Spleen (tissue), 11 donors: Measurements from ENCODE around the gene MR1. TPM values are rescaled to one million over a fixed set of nuclear protein-coding genes. Genes with fewer than 3 reads are reported as not detected.

Experiments used
- DNase-seq: peaks from one replicate; pipeline ENCODE4 v3.0.0-alpha.2; 2020
- H3K27ac ChIP-seq, 8 donors: fragments of 200-600 bp; sonication (generic) in 7 of 8; 1 replicate in 4 of 8; 2 replicates in 4 of 8; pipeline versions ENCODE4 v1.5.0 to v1.8.0; 2016 to 2021; ENCODE audit warnings: inconsistent platforms in 4 of 8, mild to moderate bottlenecking in 4 of 8, moderate library complexity in 1 of 8
- H3K27me3 ChIP-seq, 7 donors: fragments of 200-600 bp; sonication (generic) in 6 of 7; replicated peaks in 1 of 7; 1 replicate in 4 of 7; 2 replicates in 3 of 7; pipeline versions ENCODE4 v1.5.0 to v1.8.0; 2016 to 2021; ENCODE audit warnings: inconsistent platforms in 3 of 7, mild to moderate bottlenecking in 1 of 7
- H3K36me3 ChIP-seq, 6 donors: fragments of 200-600 bp; sonication (generic) in 5 of 6; 1 replicate in 4 of 6; 2 replicates in 2 of 6; pipeline versions ENCODE4 v1.5.0 to v1.8.0; 2016 to 2021; ENCODE audit warnings: inconsistent platforms in 2 of 6
- H3K4me1 ChIP-seq, 6 donors: fragments of 200-600 bp; sonication (generic) in 5 of 6; 1 replicate in 3 of 6; 2 replicates in 3 of 6; pipeline versions ENCODE4 v1.5.0 to v1.8.0; 2016 to 2021; ENCODE audit warnings: inconsistent platforms in 3 of 6
- H3K4me3 ChIP-seq, 8 donors: fragments of 200-600 bp; sonication (generic) in 7 of 8; 1 replicate in 4 of 8; 2 replicates in 4 of 8; pipeline versions ENCODE4 v1.5.0 to v1.8.0; 2016 to 2021; ENCODE audit warnings: inconsistent platforms in 4 of 8, mild to moderate bottlenecking in 4 of 8, moderate library complexity in 2 of 8
- H3K9me3 ChIP-seq, 8 donors: fragments of 200-600 bp; sonication (generic) in 7 of 8; 1 replicate in 4 of 8; 2 replicates in 4 of 8; pipeline versions ENCODE4 v1.5.0 to v1.8.0; 2016 to 2021; ENCODE audit warnings: inconsistent platforms in 4 of 8
- POLR2A ChIP-seq, 3 donors: fragments of 450-650 bp; IDR thresholded peaks; one replicate each; pipeline ENCODE4 v1.5.1; 2017; ENCODE audit warnings: antibody characterized with exemption in 3 of 3, mild to moderate bottlenecking in 1 of 3
- POLR2AphosphoS5 ChIP-seq, 3 donors: sonication (generic); formaldehyde crosslinking; IDR thresholded peaks; one replicate each; pipeline ENCODE4 v1.5.1; 2017; ENCODE audit warnings: antibody characterized with exemption in 3 of 3
- WGBS, 5 donors: extraction: QIAGEN DNeasy Blood & Tissue Kit in 3 of 5; methylation state at CpG; one replicate each; pipeline versions ENCODE4 v1.1.5 to v1.1.7; 2013 to 2018; 5-methylcytosine and 5-hydroxymethylcytosine counted together
- intact Hi-C: fragments of 100-400 bp; cut with DNase I; formaldehyde crosslinking; loops from one replicate; pipeline ENCODE4 v1.15.0; 2023; ENCODE audit warnings: low total_unique reads
- polyA plus RNA-seq, 3 donors: library from polyadenylated mRNA; stranded (reverse); fragments of 200-250 nt; gene quantifications; one replicate each; pipeline ENCODE4 v1.2.1, GENCODE V29; 2013
- total RNA-seq, 7 donors: library from RNA; depleted of rRNA in 3 of 7; stranded (reverse); fragments of >200 nt in 3 of 7; fragmentation: NEBNext Ultra II Directional in 4 of 7; extraction: Animal tissue kit (Norgen Biotek cat#: 25700) in 4 of 7; gene quantifications; one replicate each; pipeline versions ENCODE4 v1.1.0 to v1.2.1, GENCODE V29; 2016 to 2021
- TF ChIP-seq, protein P1 (sequence below), 11 experiments: fragments of 200-600 bp in 7 of 11; fragments of 450-650 bp in 4 of 11; sonication (generic) in 4 of 11; IDR thresholded peaks in 8 of 11; conservative IDR thresholded peaks in 3 of 11; 1 replicate in 7 of 11; 2 replicates in 4 of 11; pipeline versions ENCODE4 v1.4.0 to v1.8.0; 2016 to 2021; ENCODE audit warnings: antibody characterized with exemption in 11 of 11, inconsistent platforms in 4 of 11, mild to moderate bottlenecking in 1 of 11
- donor health status: healthy with polysubstance abuse.
- donor health status: DM: no; HTN: no; CAD: no; lungs with moderate emphysema.
- donor health status: DM: no; HTN: no; CAD: no.
- donor health status: Bipolar disorder and iron deficiency.
- donor health status: healthy.
- donor health status: DM: no; HTN: no; CAD: no.
- donor health status: DM: yes; HTN: yes; CAD: no.

MR1 gene
- total and polyA plus RNA-seq, 10 donors, result 4.9 to 35.6 (median 24.0) TPM

DNA sequence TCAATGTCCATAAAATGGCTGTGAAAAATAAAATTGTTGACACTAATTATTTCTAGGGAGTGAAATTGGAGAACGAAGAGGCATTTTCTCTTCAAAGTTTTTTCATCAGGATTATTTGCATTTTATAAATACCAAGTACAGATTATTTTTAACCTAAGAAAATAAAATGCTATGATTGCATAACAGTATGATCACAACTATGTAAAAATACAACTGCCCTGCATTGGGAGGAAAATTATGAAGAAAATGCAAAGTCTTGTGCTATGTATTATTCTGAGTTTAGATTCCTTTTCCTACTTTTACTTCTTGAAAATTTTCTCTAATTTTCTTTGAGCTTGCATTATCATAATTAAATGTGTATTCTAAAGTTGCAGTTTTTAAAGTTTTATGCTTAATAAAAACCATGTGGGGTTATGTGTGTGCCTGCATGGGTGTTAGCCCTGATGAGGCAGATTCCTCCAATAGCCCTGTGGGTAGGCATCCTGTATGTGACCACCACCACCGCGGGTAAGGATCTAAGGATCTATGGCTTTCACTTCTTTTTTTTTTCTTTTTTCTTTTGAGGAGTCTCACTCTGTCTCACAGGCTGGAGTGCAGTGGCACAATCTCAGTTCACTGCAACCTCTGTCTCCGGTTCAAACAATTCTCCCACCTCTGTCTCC lies 35.8 kb upstream of the MR1 start:
- TF ChIP-seq POLR2A (IDR thresholded peaks at IDR 0.05), result no peak
- TF ChIP-seq POLR2AphosphoS5 (IDR thresholded peaks at IDR 0.05), result no peak
- TF ChIP-seq, protein P1, sequence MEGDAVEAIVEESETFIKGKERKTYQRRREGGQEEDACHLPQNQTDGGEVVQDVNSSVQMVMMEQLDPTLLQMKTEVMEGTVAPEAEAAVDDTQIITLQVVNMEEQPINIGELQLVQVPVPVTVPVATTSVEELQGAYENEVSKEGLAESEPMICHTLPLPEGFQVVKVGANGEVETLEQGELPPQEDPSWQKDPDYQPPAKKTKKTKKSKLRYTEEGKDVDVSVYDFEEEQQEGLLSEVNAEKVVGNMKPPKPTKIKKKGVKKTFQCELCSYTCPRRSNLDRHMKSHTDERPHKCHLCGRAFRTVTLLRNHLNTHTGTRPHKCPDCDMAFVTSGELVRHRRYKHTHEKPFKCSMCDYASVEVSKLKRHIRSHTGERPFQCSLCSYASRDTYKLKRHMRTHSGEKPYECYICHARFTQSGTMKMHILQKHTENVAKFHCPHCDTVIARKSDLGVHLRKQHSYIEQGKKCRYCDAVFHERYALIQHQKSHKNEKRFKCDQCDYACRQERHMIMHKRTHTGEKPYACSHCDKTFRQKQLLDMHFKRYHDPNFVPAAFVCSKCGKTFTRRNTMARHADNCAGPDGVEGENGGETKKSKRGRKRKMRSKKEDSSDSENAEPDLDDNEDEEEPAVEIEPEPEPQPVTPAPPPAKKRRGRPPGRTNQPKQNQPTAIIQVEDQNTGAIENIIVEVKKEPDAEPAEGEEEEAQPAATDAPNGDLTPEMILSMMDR (IDR thresholded peaks at IDR 0.05 in 8 of 11, conservative IDR thresholded peaks at IDR 0.05 in 3 of 11), result no peak
- no peak for DNase-seq
- Histone ChIP-seq H3K4me1 (peaks cover 0 to 7% (median 0%) of the 10 kb centered on the region in 6 donors), H3K27me3 (no peaks in the 10 kb centered on the region), H3K9me3 (no peaks in the 10 kb centered on the region), H3K36me3 (peaks cover 0 to 93% (median 16%) of the 10 kb centered on the region in 6 donors), H3K4me3 (no peak overlapping the region), H3K27ac (no peak overlapping the region)
- intact Hi-C loops, result no loop called here
- WGBS, 5 donors, result 87 to 92% (median 91%) methylated on average over 4 of the region's 4 CpGs

DNA sequence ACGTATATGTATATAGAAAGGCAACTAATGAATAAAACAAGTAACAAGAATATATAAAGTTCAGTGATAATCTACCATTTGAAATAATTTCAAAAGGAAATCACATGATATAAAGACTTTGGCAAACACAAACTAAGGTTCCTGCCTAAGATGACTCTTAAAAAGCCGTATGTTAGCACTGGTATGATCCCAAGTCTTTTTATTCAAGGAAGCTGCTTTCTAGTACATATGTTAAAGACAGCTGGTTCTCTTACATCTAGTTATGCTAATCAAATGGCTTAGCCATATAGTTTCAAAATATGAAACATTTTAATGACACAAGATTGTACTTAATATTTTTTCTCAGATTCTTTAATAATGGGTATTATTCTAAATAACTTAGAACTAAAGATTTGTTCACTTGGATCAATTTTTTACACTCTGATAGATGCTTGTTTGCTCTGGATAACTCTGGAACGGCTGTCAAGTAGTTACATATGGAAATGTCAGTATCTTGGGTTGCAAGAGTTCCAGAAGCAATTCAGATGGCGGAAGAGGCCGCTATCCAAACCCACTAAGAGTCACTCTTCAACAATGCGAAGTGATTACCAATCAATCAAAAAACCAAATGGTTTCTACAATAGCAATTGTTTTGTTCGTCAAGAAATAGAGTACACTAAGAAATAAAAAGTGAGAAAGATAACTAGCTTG lies 32.5 kb upstream of the MR1 start:
- Histone ChIP-seq H3K9me3 (no peaks in the 10 kb centered on the region), H3K27ac (no peak overlapping the region), H3K4me1 (peaks cover 0 to 12% (median 0%) of the 10 kb centered on the region in 6 donors), H3K36me3 (peaks cover 0 to 86% (median 30%) of the 10 kb centered on the region in 6 donors), H3K4me3 (no peak overlapping the region), H3K27me3 (no peaks in the 10 kb centered on the region)
- TF ChIP-seq, protein P1 (IDR thresholded peaks at IDR 0.05 in 8 of 11, conservative IDR thresholded peaks at IDR 0.05 in 3 of 11), result no peak
- TF ChIP-seq POLR2AphosphoS5 (IDR thresholded peaks at IDR 0.05) (no peak), POLR2A (IDR thresholded peaks at IDR 0.05) (no peak)
- WGBS, 5 donors, result 91 to 97% (median 93%) methylated on average over 7 of the region's 7 CpGs
- no peak for DNase-seq
- intact Hi-C loops, result no loop called here

DNA sequence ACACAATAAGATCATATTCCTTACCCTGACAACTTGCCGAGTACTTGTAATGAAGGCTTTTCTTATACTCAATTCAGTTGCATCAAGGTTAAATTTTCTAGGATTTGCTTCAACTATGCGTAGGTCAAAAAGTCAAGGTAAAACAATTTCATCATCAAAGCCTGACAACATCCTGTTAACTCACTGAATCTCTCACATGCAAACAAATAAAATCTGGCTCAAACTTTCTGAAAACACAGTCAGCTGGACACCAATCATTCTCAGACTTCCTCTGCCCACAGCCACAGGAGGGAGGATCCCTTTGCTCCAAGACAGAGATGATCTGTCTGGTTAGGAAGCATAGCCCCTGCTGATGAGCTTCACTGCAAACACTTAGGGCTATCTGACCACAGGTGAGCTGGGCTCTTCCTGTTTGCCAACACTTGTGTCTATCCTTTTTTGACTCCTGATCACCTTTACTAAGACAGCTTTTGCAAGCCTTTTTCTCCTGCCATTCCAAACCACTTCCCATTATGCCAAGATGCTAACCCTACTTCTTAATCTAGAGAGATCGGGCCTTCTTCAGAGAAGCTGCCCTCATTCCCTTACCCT lies 31.1 kb upstream of the MR1 start:
- H3K9me3 ChIP-seq, result no peaks in the 10 kb centered on the region
- no peak overlapping the region for H3K27ac ChIP-seq
- intact Hi-C loops, result no loop called here
- no peak for TF ChIP-seq POLR2A (IDR thresholded peaks at IDR 0.05)
- TF ChIP-seq, protein P1 (IDR thresholded peaks at IDR 0.05 in 8 of 11, conservative IDR thresholded peaks at IDR 0.05 in 3 of 11), result no peak
- TF ChIP-seq POLR2AphosphoS5 (IDR thresholded peaks at IDR 0.05), result no peak
- H3K27me3 ChIP-seq, result no peaks in the 10 kb centered on the region
- peaks cover 0 to 76% (median 30%) of the 10 kb centered on the region in 6 donors for H3K36me3 ChIP-seq
- WGBS, 5 donors, result 84 to 90% (median 87%) methylated on average over 3 of the region's 3 CpGs
- no peak overlapping the region for H3K4me3 ChIP-seq
- H3K4me1 ChIP-seq, result peaks cover 0 to 12% (median 0%) of the 10 kb centered on the region in 6 donors
- no peak for DNase-seq

- Histone ChIP-seq H3K9me3 (no peaks in the 10 kb centered on the region), H3K4me1 (peaks cover 4 to 72% (median 46%) of the 10 kb centered on the region in 6 donors), H3K27me3 (no peaks in the 10 kb centered on the region), H3K4me3 (no peak overlapping the region), H3K36me3 (peaks cover 0 to 1% (median 0%) of the 10 kb centered on the region in 6 donors), H3K27ac (peak overlapping the region in 1 of 8 donors; percentile 14)
- intact Hi-C loops, result no loop called here
- no peak for DNase-seq
- TF ChIP-seq POLR2A (IDR thresholded peaks at IDR 0.05) (no peak), POLR2AphosphoS5 (IDR thresholded peaks at IDR 0.05) (no peak)
- TF ChIP-seq, protein P1 (IDR thresholded peaks at IDR 0.05 in 8 of 11, conservative IDR thresholded peaks at IDR 0.05 in 3 of 11), result no peak
These were observed 23.0 kb upstream of the MR1 start for GRCh38 chr1:181010789-181011188.
